OCI-M1 (cell line): ENCODE measurements around the gene ALDH1B1.

Source experiments
- DNase-seq: peaks from one replicate; lab custom pipeline; 2025; lab: John Stamatoyannopoulos, UW

The ALDH1B1 gene

DNA sequence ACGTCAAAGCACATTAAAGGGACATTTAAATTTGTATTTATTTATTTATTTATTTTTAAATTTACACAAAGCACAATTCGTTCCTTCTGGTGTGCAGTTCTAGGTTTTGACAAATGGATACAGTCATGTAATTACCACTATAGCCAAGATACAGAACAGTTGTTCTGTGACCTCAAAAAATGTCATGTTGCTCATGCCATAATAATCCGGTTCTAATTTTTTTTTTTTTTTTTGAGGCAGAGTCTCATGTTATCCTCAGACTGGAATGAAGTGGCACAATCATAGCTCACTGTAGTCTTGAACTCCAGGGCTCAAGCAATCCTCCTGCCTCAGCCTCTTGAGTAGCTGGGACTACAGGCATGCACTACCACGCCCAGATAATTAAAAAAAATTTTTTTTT lies 24.0 kb downstream of the ALDH1B1 start:
- DNase-seq: no peak

GRCh38 chr9:38417003-38417945 lies 24.8 kb downstream of the ALDH1B1 start:
- DNase-seq: peak; percentile 62

DNA sequence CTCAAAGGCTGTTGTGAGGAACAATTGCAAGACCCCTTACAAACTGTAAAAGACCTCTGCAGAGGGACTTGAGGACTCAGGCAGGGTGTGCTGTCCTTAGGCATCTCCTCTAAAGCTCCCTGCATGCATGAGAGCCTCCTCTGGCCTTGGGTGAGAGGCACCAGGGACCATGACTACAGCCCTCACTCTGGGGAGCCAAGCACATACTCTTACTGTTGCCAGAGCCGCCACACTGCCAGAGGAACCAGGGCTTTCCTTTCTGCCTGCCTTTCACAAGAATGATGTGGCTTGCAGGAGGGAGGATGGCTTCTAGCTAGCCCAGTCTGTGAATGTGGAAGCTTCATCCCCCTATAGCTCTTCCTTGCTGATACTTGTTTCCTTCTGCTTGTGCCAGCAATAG lies 25.9 kb downstream of the ALDH1B1 start:
- no peak for DNase-seq

DNA sequence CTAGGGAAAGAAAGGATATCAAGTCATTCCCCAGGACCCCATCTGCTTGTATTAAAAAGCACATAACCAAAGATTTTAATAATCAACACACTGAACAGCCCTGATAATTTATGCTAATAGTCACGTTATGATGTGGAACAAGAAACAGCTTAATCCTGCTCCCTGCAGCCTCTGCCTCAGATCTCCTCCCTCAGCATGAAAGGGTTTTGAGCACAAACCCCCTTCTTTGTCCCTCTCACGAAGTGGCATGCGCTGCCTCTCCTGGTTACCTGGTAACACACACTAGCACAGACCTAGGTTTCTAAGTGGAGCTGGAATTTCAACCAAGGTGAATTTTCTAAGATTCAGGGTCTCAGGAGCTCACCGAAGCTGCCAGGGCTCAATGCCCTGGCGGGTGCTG lies 26.7 kb downstream of the ALDH1B1 start:
- DNase-seq: no peak

DNA sequence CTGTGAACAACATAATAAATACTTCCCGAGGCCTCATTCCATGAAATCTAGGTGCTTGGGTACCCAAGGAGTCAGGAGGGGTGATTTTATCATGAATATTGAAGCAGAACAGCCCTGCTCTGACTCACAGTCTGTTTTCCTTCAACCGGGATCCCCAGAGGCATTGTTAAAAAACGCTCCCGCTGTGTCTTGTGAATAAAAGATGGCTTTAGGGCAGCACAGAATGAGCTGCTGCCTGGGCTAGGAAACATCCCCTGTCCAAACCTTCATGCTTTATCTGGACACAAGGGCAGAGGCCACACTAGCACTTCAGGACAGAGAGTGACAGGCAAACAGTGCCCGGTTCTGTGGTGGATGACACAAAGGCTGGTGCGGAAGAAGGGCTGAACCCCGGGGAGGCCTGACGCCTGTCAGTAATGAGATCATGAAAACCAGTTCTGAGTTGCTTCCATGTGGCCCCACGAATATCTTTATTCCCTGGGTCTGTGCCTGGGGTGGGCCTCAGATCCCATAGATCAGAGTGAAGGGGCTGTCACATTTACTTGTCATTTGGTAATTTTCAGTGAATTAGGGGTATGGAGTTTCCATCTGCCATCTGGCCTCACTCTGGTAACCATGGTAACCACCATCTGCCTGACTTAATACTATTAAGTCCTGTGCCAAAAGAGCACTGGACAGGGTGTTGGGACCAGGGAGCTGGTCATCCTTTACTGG lies 29.2 kb downstream of the ALDH1B1 start:
- DNase-seq: no peak

DNA sequence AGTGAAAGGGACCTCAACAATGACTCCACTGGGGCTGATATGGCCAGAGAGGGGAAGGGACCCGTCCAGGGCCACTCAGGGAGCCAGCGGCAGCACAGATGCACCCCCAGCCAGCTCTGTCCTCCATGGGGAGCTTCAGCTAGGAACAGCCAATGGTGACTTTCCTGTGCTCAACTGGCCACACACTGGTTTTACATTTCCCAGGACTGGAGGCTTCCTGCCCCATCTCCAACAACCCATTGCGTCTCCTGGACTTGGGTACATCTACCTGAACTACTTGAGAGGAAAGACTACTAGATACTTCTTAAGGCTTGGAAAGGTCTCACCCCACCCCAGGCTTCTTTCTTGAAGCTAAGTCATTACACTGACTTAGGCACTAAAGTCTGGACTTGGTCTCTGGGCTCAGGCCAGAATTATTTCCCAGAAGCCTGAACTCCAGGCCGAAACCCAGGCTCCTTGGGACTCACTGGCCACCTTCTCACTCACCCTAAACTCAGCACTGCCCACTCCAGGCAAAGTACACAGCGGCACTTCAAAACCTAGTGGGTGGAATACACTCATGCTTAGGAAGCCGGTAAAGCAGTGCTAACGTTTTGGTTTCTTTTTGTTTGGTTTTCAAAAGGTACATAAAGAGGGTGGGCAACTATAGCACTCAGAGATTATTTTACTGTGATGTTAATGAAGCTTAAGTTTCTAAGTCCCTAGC lies 30.2 kb downstream of the ALDH1B1 start:
- DNase-seq: no peak

DNA sequence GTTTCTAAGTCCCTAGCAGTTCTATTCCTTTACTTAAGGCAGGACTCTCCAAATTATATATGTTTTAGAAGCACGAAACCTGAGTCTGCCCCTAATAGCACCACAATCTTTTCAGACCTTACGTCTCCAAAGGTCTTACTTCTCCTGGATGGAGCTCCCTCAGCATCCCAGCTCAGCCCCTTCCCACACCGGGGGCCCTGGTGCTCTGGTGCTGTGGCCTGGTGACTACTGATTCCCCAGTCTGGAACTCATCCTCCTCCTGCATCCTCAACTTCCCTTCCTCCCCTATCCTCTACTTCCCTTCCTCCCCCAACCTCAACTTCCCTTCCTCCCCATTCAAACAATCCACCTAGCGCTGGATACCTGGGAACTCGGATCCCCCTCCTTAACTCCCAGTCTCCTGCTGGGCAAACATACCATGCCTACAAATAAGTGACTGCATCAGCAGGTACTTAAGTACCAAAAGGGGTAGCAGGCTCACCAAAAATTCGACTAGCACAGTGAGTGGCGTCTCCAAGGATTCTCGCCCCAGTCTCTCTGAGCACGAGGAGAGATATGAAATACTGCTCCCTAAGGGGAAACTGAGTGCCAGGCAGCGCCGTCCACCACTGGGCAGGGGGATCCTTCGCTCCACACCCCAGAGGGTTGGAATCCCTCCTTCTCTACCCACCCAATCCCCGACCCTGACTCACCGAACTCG lies 30.9 kb downstream of the ALDH1B1 start:
- no peak for DNase-seq

DNA sequence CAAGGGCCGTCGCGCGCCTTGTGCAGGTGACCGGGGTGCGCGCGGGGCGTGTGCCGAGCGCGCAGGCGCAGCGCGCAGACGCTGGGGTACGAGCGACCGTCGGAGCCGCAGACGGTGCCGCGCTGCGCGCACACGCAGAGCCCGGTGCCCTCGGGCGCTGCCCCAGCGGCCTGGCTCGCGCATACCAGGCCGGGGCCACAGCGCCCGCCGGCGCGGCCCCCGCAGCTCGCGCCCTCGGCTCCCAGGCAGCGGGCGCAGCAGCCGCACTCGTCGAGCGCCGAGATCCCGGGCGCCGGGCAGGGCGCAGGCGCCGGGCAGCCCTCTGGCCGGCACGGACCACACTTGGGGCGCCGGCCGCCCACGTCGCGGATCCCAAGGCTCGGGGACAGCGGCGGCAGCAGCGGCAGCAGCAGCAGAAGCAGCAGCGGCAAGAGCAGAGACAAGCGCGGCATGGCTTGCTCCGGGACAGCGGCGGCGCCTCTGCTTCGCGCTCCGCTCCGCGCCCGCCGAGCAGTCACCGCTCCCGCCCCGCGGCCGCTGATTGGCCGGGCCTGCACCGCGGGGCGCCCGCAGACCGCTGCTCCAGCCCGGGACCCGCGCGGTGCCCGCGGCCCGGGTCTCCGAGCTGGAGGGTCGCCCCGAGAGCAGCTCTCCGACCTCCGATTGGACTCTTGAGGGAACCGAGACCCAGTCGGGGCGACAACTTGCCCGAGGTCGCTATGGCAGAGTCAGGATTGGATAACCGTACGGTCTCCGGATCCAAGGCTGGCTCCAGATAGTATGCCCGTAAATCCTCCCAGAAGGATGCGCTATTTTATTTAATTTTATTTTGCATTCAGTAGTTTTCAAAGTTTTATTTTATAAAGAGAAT lies 31.7 kb downstream of the ALDH1B1 start, which contains the start of gene IGFBPL1:
IGFBPL1 (minus strand) TSS at position 482 of the 871 bp plus-strand sequence; CDS start at position 452, 30 bp downstream.
- DNase-seq: no peak

DNA sequence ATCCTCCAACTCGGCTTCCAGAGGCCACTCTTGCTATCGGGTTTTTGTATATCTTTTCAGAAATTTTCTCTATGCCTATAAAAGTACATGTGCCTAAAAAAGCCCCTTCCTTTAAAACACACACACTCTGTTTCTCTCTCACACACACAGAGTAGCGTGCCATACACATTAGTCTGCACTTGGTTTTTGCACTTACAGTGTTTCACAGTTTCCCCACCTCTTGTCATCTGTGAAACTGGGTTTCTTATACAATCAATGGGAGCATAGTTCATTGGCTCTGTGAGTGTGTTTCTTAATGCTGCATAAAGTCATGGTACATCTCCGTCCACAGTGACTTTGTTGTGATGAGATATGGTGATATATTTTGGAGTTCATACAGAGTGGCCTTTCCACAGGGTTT lies 32.4 kb downstream of the ALDH1B1 start:
- no peak for DNase-seq

DNA sequence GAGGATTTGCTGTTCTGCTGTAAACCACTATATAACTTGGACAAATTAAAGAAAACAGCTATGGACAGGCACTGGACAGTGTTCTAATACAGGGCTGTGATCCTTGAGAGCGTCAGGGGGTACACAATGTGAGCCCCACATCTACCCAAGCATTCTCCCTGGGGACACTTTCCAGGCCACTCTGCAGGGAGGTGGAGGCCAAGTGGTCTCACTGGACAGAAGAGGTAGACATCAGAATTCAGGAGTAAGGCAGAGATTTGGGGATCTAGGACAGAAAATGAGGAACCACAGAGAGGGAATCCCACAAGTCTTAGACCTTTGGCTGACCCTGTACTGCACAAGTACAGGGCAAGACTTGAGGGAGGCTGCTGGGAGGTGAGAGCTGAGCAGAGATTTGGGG lies 35.6 kb downstream of the ALDH1B1 start:
- DNase-seq: no peak

DNA sequence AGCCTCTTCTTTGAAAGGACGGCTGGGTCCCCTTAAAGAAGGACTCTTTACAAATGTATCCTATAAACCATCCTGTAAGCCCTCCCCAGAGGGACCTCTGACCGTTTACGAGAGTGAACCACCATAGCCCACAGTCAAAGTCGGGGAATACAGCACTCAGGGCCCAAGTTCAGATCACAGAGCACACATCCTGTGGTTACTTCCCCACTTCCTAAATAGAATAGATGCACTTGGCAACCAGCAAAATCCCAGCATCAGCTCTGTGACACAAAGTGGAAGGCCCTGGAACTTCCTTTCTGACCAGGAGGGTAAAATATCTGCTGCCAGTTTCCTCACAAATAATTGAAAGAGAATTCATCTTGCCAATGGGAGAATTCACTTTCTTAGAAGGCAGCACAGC lies 38.6 kb downstream of the ALDH1B1 start:
- no peak for DNase-seq

GRCh38 chr9:38432922-38433510 lies 40.5 kb downstream of the ALDH1B1 start:
- peak; percentile 64 for DNase-seq

GRCh38 chr9:38434365-38434764 lies 41.9 kb downstream of the ALDH1B1 start:
- DNase-seq: peak; percentile 32

GRCh38 chr9:38434853-38435252 lies 42.4 kb downstream of the ALDH1B1 start:
- peak; percentile 32 for DNase-seq

DNA sequence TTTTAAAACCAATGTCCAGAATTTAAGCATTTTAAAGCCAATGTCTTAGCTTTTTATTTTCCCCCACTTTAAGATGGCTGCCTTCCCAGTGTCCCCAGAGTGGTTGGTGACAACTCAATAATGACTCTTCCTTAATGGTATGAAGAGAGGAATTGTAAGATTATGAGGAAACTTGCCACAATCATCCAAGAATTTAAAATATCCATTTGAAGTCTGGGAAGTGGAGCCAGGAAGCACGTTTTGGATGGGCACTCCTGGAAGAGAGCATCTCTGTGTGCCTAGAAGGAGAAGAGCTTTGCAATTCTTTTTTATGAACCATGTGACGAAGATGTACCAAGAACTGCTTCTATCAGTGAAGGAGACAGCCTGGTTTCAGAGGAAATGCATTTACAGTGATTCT lies 43.0 kb downstream of the ALDH1B1 start:
- no peak for DNase-seq

- DNase-seq: no peak
Observed at GRCh38 chr9:38436708-38437107, 44.2 kb downstream of the ALDH1B1 start.

- DNase-seq: peak; percentile 30
Observed at GRCh38 chr9:38437193-38437823, 44.8 kb downstream of the ALDH1B1 start.

DNA sequence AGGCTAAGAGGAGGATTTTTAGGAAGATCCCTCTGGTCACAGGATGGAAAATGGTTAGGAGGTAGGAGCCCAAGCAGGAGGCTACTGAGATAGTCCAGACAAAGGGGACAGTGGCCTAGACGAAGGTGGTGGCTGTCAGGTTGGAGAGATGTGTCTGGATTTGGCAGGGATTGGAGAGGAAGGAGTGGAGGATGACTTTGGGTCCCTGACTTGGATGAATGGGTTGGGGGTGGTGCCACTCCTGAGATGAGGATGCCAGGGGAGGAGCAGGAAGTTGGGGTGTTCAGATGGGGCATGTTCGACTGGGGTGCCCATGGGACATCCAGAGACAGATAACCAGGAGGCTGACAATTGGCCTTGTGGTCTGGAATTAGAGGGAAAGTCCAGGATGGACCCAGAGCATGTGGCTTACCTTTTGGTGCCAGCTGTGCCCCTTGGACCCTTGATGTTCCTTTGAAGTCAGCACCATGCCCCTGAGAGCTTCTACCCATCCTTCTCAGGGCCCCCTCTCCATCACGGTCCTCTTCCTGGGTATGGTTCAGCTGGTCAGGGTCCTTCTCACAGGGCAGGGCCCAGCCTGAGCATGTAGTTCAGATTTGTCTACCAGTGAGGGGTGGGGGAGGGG lies 46.9 kb downstream of the ALDH1B1 start:
- DNase-seq: no peak

DNA sequence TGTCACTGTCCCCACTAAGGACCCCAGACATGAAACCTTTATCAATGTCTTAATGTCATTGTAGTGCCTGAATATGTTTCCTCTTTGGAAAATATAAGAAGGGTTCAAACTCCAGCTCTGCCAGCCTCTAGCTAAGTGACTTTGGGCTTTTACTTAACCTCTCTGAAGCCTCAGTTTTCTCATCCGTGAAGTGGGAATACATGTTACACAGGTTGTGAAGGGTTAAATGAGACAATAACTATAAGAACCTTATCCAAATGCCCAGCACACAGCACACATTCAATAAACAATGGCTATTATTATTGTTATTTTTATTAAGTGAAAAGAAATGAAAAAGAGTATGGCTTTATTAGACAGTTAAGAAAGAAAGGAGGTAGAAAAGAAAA lies 47.4 kb downstream of the ALDH1B1 start:
- DNase-seq: no peak

GRCh38 chr9:38440516-38440915 lies 48.0 kb downstream of the ALDH1B1 start:
- DNase-seq: no peak
